ENCODE results near the gene MAB21L3. TPM values are rescaled to one million over a fixed set of nuclear protein-coding genes. Genes with fewer than 3 reads are reported as not detected.

The MAB21L3 gene
- total and polyA plus RNA-seq, 2 of the 13 experiments (the other 11 are each of a cell fraction or from before 2014, with no cell fraction given) = 0.55 to 4.1 TPM

DNA sequence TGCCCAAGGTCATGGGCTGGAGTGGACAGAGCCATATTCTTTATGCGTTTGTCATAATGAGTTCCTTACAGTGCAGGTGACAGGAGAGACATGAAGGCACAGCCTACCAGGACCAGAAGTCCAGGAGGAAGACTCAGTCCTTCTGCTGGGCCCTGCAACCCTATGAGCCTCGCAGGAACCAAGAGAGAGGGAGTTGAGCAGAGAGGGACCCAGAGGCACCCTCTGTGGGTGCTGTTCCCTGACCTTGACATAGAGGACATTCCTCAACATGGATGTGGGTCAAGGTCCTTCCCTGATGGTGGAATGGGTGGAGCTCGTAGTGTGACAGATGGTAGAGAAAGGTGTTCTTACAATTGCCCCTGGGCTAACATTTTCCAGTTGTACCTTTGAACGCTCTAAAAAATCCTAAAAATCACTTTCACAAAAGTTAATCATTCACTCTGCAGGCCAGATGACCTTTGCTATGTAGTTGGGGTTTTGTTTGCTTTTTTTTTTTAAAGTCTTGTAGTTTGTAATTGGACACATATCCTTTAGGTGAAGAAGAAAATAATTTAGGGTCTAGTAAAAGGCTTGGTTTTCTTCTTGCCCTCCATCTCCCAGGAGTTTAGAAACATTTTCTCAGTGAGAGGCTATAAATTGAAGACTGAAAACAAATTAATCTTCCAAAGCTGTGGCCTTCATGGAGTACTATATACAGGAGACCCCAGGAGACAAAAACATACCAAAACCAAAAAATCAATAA lies 41.9 kb downstream of the MAB21L3 start (continued):
- TF ChIP-seq, protein P1, sequence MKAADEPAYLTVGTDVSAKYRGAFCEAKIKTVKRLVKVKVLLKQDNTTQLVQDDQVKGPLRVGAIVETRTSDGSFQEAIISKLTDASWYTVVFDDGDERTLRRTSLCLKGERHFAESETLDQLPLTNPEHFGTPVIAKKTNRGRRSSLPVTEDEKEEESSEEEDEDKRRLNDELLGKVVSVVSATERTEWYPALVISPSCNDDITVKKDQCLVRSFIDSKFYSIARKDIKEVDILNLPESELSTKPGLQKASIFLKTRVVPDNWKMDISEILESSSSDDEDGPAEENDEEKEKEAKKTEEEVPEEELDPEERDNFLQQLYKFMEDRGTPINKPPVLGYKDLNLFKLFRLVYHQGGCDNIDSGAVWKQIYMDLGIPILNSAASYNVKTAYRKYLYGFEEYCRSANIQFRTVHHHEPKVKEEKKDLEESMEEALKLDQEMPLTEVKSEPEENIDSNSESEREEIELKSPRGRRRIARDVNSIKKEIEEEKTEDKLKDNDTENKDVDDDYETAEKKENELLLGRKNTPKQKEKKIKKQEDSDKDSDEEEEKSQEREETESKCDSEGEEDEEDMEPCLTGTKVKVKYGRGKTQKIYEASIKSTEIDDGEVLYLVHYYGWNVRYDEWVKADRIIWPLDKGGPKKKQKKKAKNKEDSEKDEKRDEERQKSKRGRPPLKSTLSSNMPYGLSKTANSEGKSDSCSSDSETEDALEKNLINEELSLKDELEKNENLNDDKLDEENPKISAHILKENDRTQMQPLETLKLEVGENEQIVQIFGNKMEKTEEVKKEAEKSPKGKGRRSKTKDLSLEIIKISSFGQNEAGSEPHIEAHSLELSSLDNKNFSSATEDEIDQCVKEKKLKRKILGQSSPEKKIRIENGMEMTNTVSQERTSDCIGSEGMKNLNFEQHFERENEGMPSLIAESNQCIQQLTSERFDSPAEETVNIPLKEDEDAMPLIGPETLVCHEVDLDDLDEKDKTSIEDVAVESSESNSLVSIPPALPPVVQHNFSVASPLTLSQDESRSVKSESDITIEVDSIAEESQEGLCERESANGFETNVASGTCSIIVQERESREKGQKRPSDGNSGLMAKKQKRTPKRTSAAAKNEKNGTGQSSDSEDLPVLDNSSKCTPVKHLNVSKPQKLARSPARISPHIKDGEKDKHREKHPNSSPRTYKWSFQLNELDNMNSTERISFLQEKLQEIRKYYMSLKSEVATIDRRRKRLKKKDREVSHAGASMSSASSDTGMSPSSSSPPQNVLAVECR (CRISPR knock-in tag; IDR thresholded peaks at IDR 0.05; ENCODE audit: borderline replicate concordance) = peak; percentile 43; the same call in 1 of the 2 replicates
- TF ChIP-seq NONO (IDR thresholded peaks at IDR 0.05) = no peak
- TF ChIP-seq NONO (CRISPR knock-in tag; conservative IDR thresholded peaks at IDR 0.05) = peak; percentile 59; the same call in 1 of the 2 replicates
- no peak for TF ChIP-seq ZNF549 (CRISPR knock-in tag; IDR thresholded peaks at IDR 0.05)
- TF ChIP-seq GATAD2A (CRISPR knock-in tag; IDR thresholded peaks at IDR 0.05) = peak; percentile 86
- TF ChIP-seq, protein P2, sequence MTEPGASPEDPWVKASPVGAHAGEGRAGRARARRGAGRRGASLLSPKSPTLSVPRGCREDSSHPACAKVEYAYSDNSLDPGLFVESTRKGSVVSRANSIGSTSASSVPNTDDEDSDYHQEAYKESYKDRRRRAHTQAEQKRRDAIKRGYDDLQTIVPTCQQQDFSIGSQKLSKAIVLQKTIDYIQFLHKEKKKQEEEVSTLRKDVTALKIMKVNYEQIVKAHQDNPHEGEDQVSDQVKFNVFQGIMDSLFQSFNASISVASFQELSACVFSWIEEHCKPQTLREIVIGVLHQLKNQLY (CRISPR knock-in tag; IDR thresholded peaks at IDR 0.05) = 0 out of 2 replicates have a peak, but pooled peaks have one; percentile 14
- 0 out of 2 replicates have a peak, but pooled peaks have one; percentile 45 for TF ChIP-seq KAT7 (CRISPR knock-in tag; IDR thresholded peaks at IDR 0.05; ENCODE audit: borderline replicate concordance)
- TF ChIP-seq KDM6A (CRISPR knock-in tag; IDR thresholded peaks at IDR 0.05; ENCODE audit: low read depth) = peak; percentile 81
- TF ChIP-seq HNRNPUL1 (IDR thresholded peaks at IDR 0.05; ENCODE audit: low read depth, low read length) = peak; percentile 99
- peak; percentile 91 for TF ChIP-seq ZNF609 (CRISPR knock-in tag; IDR thresholded peaks at IDR 0.05; ENCODE audit: borderline replicate concordance)
- TF ChIP-seq ZNF33B (CRISPR knock-in tag; IDR thresholded peaks at IDR 0.05) = no peak
- TF ChIP-seq KDM3A (CRISPR knock-in tag; IDR thresholded peaks at IDR 0.05; ENCODE audit: low read depth) = peak; percentile 59; the same call in 1 of the 2 replicates
- TF ChIP-seq HNF1A (IDR thresholded peaks at IDR 0.05; ENCODE audit: low read depth) = peak; percentile 97
- TF ChIP-seq HNF1A (CRISPR knock-in tag; IDR thresholded peaks at IDR 0.05; ENCODE audit: borderline replicate concordance) = peak; percentile 98
- TF ChIP-seq ZNF724P (CRISPR knock-in tag; IDR thresholded peaks at IDR 0.05; ENCODE audit: borderline replicate concordance) = no peak
